Measurements from ENCODE around the gene SGK1.
"Not testable (repeated sequence)": the region's sequence is repeated elsewhere in the genome, so short reads cannot be mapped to it uniquely, and the experiment has no call there.

The SGK1 gene

GRCh38 chr6:134323294-134323693, 5.4 kb upstream of the SGK1 start:
- no peak overlapping the region for H3K9ac ChIP-seq (ENCODE audit: insufficient read length)
- H3K4me3 ChIP-seq: no peak overlapping the region
- no peak overlapping the region for H3K27ac ChIP-seq
- no peaks in the 10 kb centered on the region for H3K9me3 ChIP-seq (ENCODE audit: low read depth, low read length)
- TF ChIP-seq FOXP2 (optimal IDR thresholded peaks at IDR 0.05; ENCODE audit: control extremely low read depth, extremely low read length, insufficient read depth): no peak
- no peak for TF ChIP-seq EZH2 (IDR thresholded peaks at IDR 0.05)
- no peak for TF ChIP-seq POLR2AphosphoS5 (IDR thresholded peaks at IDR 0.05; ENCODE audit: borderline replicate concordance, low read depth, low read length)
- no peaks in the 10 kb centered on the region for H3K36me3 ChIP-seq (ENCODE audit: insufficient read depth, low read length)
- DNase-seq (ENCODE audit: low read depth, low spot score): no peak

DNA sequence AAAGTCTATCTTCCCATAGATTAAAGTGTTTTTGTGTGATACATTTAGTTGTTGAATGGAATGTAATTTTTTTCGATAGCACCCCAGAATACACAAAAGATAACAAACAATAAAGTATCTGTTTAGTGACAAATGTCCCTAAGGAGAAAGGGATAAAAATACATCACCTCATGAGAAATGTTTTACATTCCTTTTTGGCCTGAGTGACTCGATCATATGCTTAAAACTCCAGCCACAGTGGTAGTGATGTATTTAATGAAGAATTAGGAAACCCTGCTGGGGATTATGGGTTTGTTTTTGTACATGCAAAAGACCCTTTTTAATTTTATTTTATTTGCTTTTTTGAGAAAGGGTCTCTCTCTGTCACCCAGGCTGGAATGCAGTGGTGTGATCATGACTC, 4.3 kb upstream of the SGK1 start:
- DNase-seq (ENCODE audit: low read depth, low spot score): no peak
- H3K36me3 ChIP-seq (ENCODE audit: insufficient read depth, low read length): no peaks in the 10 kb centered on the region
- TF ChIP-seq POLR2AphosphoS5 (IDR thresholded peaks at IDR 0.05; ENCODE audit: borderline replicate concordance, low read depth, low read length) (no peak), EZH2 (IDR thresholded peaks at IDR 0.05) (no peak), FOXP2 (optimal IDR thresholded peaks at IDR 0.05; ENCODE audit: control extremely low read depth, extremely low read length, insufficient read depth) (no peak)
- H3K9ac ChIP-seq (ENCODE audit: insufficient read length): no peak overlapping the region
- H3K9me3 ChIP-seq (ENCODE audit: low read depth, low read length): no peaks in the 10 kb centered on the region
- no peak overlapping the region for H3K4me3 ChIP-seq
- no peak overlapping the region for H3K27ac ChIP-seq

DNA sequence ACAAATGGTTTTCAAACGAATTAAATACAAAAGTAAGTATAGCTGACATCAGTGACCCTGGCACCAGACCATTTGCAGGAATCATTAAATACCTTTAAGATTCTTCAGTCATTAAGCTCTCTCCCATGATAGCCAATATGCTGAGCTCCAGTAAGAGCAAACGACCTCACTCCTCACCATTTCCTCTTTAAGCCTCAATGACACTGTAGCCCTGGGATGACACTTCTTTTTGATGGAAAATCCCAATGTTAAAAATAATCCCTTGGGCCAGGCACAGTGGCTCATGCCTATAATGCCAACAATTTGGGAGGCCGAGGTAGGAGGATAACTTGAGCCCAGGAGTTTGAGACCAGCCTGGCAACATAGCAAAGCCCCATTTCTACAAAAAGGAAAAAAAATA, 3.3 kb upstream of the SGK1 start:
- H3K36me3 ChIP-seq (ENCODE audit: insufficient read depth, low read length): no peaks in the 10 kb centered on the region
- no peak overlapping the region for H3K9ac ChIP-seq (ENCODE audit: insufficient read length)
- DNase-seq (ENCODE audit: low read depth, low spot score): no peak
- H3K9me3 ChIP-seq (ENCODE audit: low read depth, low read length): no peaks in the 10 kb centered on the region
- TF ChIP-seq EZH2 (IDR thresholded peaks at IDR 0.05): no peak
- TF ChIP-seq POLR2AphosphoS5 (IDR thresholded peaks at IDR 0.05; ENCODE audit: borderline replicate concordance, low read depth, low read length): no peak
- no peak for TF ChIP-seq FOXP2 (optimal IDR thresholded peaks at IDR 0.05; ENCODE audit: control extremely low read depth, extremely low read length, insufficient read depth)
- H3K4me3 ChIP-seq: no peak overlapping the region
- no peak overlapping the region for H3K27ac ChIP-seq

DNA sequence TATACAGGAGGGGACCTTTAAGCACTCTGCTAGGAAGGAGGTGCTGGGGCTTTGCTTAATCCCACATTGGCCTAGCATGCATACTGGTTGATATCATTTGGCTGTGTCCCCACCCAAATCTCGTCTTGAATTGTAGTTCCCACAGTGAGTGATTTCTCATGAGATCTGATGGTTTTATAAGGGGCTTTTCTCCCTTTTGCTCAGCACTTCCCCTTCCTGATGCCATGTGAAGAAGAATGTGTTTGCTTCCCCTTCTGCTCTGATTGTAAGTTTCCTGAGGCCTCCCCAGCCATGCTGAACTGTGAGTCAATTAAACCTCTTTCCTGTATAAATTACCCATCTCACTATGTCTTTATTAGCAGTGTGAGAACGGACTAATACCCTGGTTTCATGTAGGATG, 1.8 kb upstream of the SGK1 start:
- not testable (repeated sequence) for H3K9me3 ChIP-seq (ENCODE audit: low read depth, low read length); H3K36me3 ChIP-seq (ENCODE audit: insufficient read depth, low read length); DNase-seq (ENCODE audit: low read depth, low spot score); H3K9ac ChIP-seq (ENCODE audit: insufficient read length); H3K4me3 ChIP-seq; H3K27ac ChIP-seq

GRCh38 chr6:134318974-134319281, 1.0 kb upstream of the SGK1 start:
- Histone ChIP-seq H3K27ac (no peak overlapping the region), H3K9ac (ENCODE audit: insufficient read length) (no peak overlapping the region), H3K4me3 (no peak overlapping the region), H3K36me3 (ENCODE audit: insufficient read depth, low read length) (no peaks in the 10 kb centered on the region), H3K9me3 (ENCODE audit: low read depth, low read length) (no peaks in the 10 kb centered on the region)
- no peak for TF ChIP-seq EZH2 (IDR thresholded peaks at IDR 0.05)
- no peak for TF ChIP-seq POLR2AphosphoS5 (IDR thresholded peaks at IDR 0.05; ENCODE audit: borderline replicate concordance, low read depth, low read length)
- TF ChIP-seq FOXP2 (optimal IDR thresholded peaks at IDR 0.05; ENCODE audit: control extremely low read depth, extremely low read length, insufficient read depth): no peak
- DNase-seq (ENCODE audit: low read depth, low spot score): no peak

GRCh38 chr6:134318236-134318973, 493 bp upstream of the SGK1 start:
- no peak overlapping the region for H3K27ac ChIP-seq
- H3K4me3 ChIP-seq: no peak overlapping the region
- no peak for DNase-seq (ENCODE audit: low read depth, low spot score)
- TF ChIP-seq EZH2 (IDR thresholded peaks at IDR 0.05) (no peak), FOXP2 (optimal IDR thresholded peaks at IDR 0.05; ENCODE audit: control extremely low read depth, extremely low read length, insufficient read depth) (no peak), POLR2AphosphoS5 (IDR thresholded peaks at IDR 0.05; ENCODE audit: borderline replicate concordance, low read depth, low read length) (no peak)
- H3K36me3 ChIP-seq (ENCODE audit: insufficient read depth, low read length): no peaks in the 10 kb centered on the region
- no peaks in the 10 kb centered on the region for H3K9me3 ChIP-seq (ENCODE audit: low read depth, low read length)
- no peak overlapping the region for H3K9ac ChIP-seq (ENCODE audit: insufficient read length)

DNA sequence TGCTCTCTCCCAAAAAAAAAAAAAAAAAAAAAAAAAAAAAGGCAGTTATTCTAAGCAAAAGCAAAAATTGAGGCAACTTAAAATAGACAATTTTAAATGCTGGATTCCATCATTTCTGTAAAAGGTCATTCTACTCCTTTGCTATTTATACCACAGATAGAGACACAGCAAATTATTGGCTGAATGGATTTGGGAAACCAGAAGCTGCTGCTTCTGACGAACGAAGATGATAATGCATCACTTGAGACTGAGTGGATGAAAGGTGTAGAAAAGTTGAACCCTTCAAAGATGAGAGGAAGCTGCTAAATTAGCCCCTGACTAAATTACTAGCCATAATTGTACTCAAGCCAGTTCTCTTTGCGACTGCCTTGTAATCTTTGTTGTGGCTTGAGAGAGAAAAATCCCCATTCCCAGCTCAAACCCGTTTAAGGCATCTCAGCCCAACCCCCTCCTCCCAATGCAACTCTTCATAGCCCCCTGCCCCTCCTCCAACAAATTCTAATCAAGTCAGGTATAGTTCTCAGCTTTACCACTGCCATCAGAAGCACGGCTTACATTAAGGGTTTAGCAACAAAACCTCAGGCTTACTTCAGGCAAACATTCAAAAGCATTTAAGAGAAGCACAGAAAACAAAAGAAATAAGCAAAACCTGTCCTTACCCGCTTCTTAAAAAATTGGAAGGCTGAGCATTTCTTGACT, 1.0 kb downstream of the SGK1 start:
- TF ChIP-seq EZH2 (IDR thresholded peaks at IDR 0.05) (no peak), POLR2AphosphoS5 (IDR thresholded peaks at IDR 0.05; ENCODE audit: borderline replicate concordance, low read depth, low read length) (no peak), FOXP2 (optimal IDR thresholded peaks at IDR 0.05; ENCODE audit: control extremely low read depth, extremely low read length, insufficient read depth) (no peak)
- Histone ChIP-seq H3K4me3 (no peak overlapping the region; the same call in none of the 2 replicates), H3K36me3 (ENCODE audit: insufficient read depth, low read length) (no peaks in the 10 kb centered on the region), H3K27ac (no peak overlapping the region), H3K9me3 (ENCODE audit: low read depth, low read length) (no peaks in the 10 kb centered on the region), H3K9ac (ENCODE audit: insufficient read length) (no peak overlapping the region)
- no peak for DNase-seq (ENCODE audit: low read depth, low spot score)

DNA sequence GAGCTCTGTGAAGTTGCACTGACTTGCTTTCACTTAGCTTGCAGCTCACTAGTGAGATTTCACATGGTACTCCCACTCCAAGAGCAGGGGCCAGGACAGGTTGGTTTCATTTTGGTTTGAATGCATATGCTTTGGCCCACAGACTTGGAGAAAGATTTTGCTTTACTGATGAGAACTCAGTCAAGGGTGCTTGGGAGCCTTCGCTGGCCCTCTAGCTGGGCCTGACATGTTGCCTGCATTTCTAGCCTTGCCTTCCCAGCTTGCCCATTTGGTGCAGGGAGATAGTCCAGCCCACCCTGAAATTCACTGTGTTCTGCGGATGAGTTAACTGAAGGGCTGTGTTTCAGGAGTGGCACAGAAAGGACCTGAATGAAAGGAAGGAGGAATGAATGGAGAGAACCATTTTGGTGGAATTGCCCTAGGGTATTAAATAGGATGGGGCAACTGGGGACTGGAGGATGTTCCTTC, 1.9 kb downstream of the SGK1 start:
- Histone ChIP-seq H3K36me3 (ENCODE audit: insufficient read depth, low read length) (no peaks in the 10 kb centered on the region), H3K27ac (no peak overlapping the region)
- no peak for DNase-seq (ENCODE audit: low read depth, low spot score)

GRCh38 chr6:134315189-134315588, 2.7 kb downstream of the SGK1 start:
- H3K9ac ChIP-seq (ENCODE audit: insufficient read length): no peak overlapping the region
- no peaks in the 10 kb centered on the region for H3K9me3 ChIP-seq (ENCODE audit: low read depth, low read length)
- TF ChIP-seq FOXP2 (optimal IDR thresholded peaks at IDR 0.05; ENCODE audit: control extremely low read depth, extremely low read length, insufficient read depth) (no peak), POLR2AphosphoS5 (IDR thresholded peaks at IDR 0.05; ENCODE audit: borderline replicate concordance, low read depth, low read length) (no peak), EZH2 (IDR thresholded peaks at IDR 0.05) (no peak)
- H3K36me3 ChIP-seq (ENCODE audit: insufficient read depth, low read length): no peaks in the 10 kb centered on the region
- no peak for DNase-seq (ENCODE audit: low read depth, low spot score)
- no peak overlapping the region for H3K4me3 ChIP-seq
- H3K27ac ChIP-seq: no peak overlapping the region

More for the DNA sequence above, 1.9 kb downstream of the SGK1 start:
- Histone ChIP-seq H3K4me3 (no peak overlapping the region), H3K9me3 (ENCODE audit: low read depth, low read length) (no peaks in the 10 kb centered on the region), H3K9ac (ENCODE audit: insufficient read length) (no peak overlapping the region)
- TF ChIP-seq FOXP2 (optimal IDR thresholded peaks at IDR 0.05; ENCODE audit: control extremely low read depth, extremely low read length, insufficient read depth) (no peak), POLR2AphosphoS5 (IDR thresholded peaks at IDR 0.05; ENCODE audit: borderline replicate concordance, low read depth, low read length) (no peak)
